Measurements from ENCODE around the gene RNF207. TPM values are rescaled to one million over a fixed set of nuclear protein-coding genes. Genes with fewer than 3 reads are reported as not detected.

The RNF207 gene
- total RNA-seq, 1 donor from 2014 or later: 3.1 TPM

GRCh38 chr1:6158181-6158580 is 47.7 kb upstream of the RNF207 start:
- Mint-ChIP-seq H3K27me3 (ENCODE audit: insufficient read depth, low read depth) (peaks cover 17% of the 10 kb centered on the region), H3K9me3 (no peaks in the 10 kb centered on the region), H3K36me3 (no peaks in the 10 kb centered on the region), H3K4me3 (no peak overlapping the region), H3K27ac (no peak overlapping the region), H3K4me1 (peaks cover 10% of the 10 kb centered on the region)
- Histone ChIP-seq H3K9me3 (ENCODE audit: low read depth) (no peaks in the 10 kb centered on the region), H3K4me2 (no peak overlapping the region), H2AFZ (replicated peaks) (no peak overlapping the region), H3F3A (ENCODE audit: low read depth) (no peaks in the 10 kb centered on the region), H3K4me3 (no peak overlapping the region), H4K20me1 (ENCODE audit: low read depth) (peaks cover 20% of the 10 kb centered on the region), H3K27ac (no peak overlapping the region), H3K9ac (no peak overlapping the region), H3K27me3 (peaks cover 3% of the 10 kb centered on the region), H3K36me3 (no peaks in the 10 kb centered on the region), H3K79me2 (ENCODE audit: low read depth) (no peaks in the 10 kb centered on the region), H3K4me1 (no peaks in the 10 kb centered on the region)
- TF ChIP-seq EZH2phosphoT487 (IDR thresholded peaks at IDR 0.05) (no peak), CTCF (IDR thresholded peaks at IDR 0.05) (no peak), EZH2 (IDR thresholded peaks at IDR 0.05) (no peak)
- no peak for DNase-seq (ENCODE audit: low spot score)

- H3K4me3 Mint-ChIP-seq: no peak overlapping the region
- Histone ChIP-seq H3K27ac (no peak overlapping the region), H3K4me2 (no peak overlapping the region), H3F3A (ENCODE audit: low read depth) (no peaks in the 10 kb centered on the region), H4K20me1 (ENCODE audit: low read depth) (peaks cover 23% of the 10 kb centered on the region), H3K27me3 (peaks cover 3% of the 10 kb centered on the region), H3K9me3 (ENCODE audit: low read depth) (no peaks in the 10 kb centered on the region), H3K9ac (no peak overlapping the region), H3K4me1 (no peaks in the 10 kb centered on the region), H2AFZ (replicated peaks) (no peak overlapping the region), H3K36me3 (no peaks in the 10 kb centered on the region), H3K4me3 (no peak overlapping the region), H3K79me2 (ENCODE audit: low read depth) (no peaks in the 10 kb centered on the region)
- H3K27me3 Mint-ChIP-seq (ENCODE audit: insufficient read depth, low read depth): peaks cover 15% of the 10 kb centered on the region
- no peaks in the 10 kb centered on the region for H3K9me3 Mint-ChIP-seq
- no peak for TF ChIP-seq EZH2phosphoT487 (IDR thresholded peaks at IDR 0.05)
- TF ChIP-seq CTCF (IDR thresholded peaks at IDR 0.05): no peak
- no peak overlapping the region for H3K27ac Mint-ChIP-seq
- H3K36me3 Mint-ChIP-seq: no peaks in the 10 kb centered on the region
- peaks cover 9% of the 10 kb centered on the region for H3K4me1 Mint-ChIP-seq
- no peak for DNase-seq (ENCODE audit: low spot score)
These were observed 43.6 kb upstream of the RNF207 start for GRCh38 chr1:6162341-6162740.

- no peak overlapping the region for H3K4me2 ChIP-seq
- H3K9me3 Mint-ChIP-seq: no peaks in the 10 kb centered on the region
- H3K27me3 ChIP-seq: peaks cover 2% of the 10 kb centered on the region
- no peak overlapping the region for H3K4me3 ChIP-seq
- H4K20me1 ChIP-seq (ENCODE audit: low read depth): peaks cover 23% of the 10 kb centered on the region
- no peak overlapping the region for H3K27ac Mint-ChIP-seq
- TF ChIP-seq CTCF (IDR thresholded peaks at IDR 0.05): no peak
- no peak for TF ChIP-seq EZH2phosphoT487 (IDR thresholded peaks at IDR 0.05)
- no peak for TF ChIP-seq EZH2 (IDR thresholded peaks at IDR 0.05)
- no peaks in the 10 kb centered on the region for H3K36me3 ChIP-seq
- no peaks in the 10 kb centered on the region for H3F3A ChIP-seq (ENCODE audit: low read depth)
- peaks cover 14% of the 10 kb centered on the region for H3K27me3 Mint-ChIP-seq (ENCODE audit: insufficient read depth, low read depth)
- H3K9me3 ChIP-seq (ENCODE audit: low read depth): no peaks in the 10 kb centered on the region
- H3K27ac ChIP-seq: no peak overlapping the region
- no peak overlapping the region for H3K4me3 Mint-ChIP-seq
- H3K79me2 ChIP-seq (ENCODE audit: low read depth): no peaks in the 10 kb centered on the region
- no peak overlapping the region for H3K9ac ChIP-seq
- H3K4me1 ChIP-seq: no peaks in the 10 kb centered on the region
- peaks cover 5% of the 10 kb centered on the region for H3K4me1 Mint-ChIP-seq
- peak; percentile 49 for DNase-seq (ENCODE audit: low spot score)
- H3K36me3 Mint-ChIP-seq: no peaks in the 10 kb centered on the region
- H2AFZ ChIP-seq (replicated peaks): no peak overlapping the region
These were observed 43.1 kb upstream of the RNF207 start for GRCh38 chr1:6162773-6163172.
